Purkinje cell (primary cell): Measurements from ENCODE around the gene GDAP2. TPM values are rescaled to one million over a fixed set of nuclear protein-coding genes. Genes with fewer than 3 reads are reported as not detected.

Experiments used
- polyA plus RNA-seq: library from polyadenylated mRNA; unstranded; fragments of >200 nt; fragmentation: Nextera tagmentation; gene quantifications from 2 replicates; pipeline ENCODE4 v1.2.1, GENCODE V29; 2014

The GDAP2 gene
- polyA plus RNA-seq: 6.7 and 11.5 TPM in 2 replicates

GRCh38 chr1:117929343-117930172, at the start of gene GDAP2, which contains the start of gene WDR3:
GDAP2 (minus strand) TSS chr1:117929621; CDS start chr1:117920357, 9,264 bp downstream.
WDR3 (plus strand) TSS chr1:117929739; CDS start chr1:117933320, 3,581 bp downstream.

Other genes starting within 250 kb of the GDAP2 start
- 25.3 and 40.4 TPM in 2 replicates for gene WDR3, start 118 bp upstream of the GDAP2 start, polyA plus RNA-seq